GM19099 (cell line): ENCODE results near the gene DRD1.

Source experiments
- POLR2A ChIP-seq: IDR thresholded peaks from 3 replicates; pipeline ENCODE4 v1.6.1; 2011; ENCODE audit warnings: low read depth; ENCODE audit not compliant: insufficient read length; ENCODE audit errors: extremely low read depth

Gene DRD1

GRCh38 chr5:175475248-175475647 lies 31.3 kb upstream of the DRD1 start:
- no peak for TF ChIP-seq POLR2A

GRCh38 chr5:175472378-175472777 lies 28.4 kb upstream of the DRD1 start:
- no peak for TF ChIP-seq POLR2A

DNA sequence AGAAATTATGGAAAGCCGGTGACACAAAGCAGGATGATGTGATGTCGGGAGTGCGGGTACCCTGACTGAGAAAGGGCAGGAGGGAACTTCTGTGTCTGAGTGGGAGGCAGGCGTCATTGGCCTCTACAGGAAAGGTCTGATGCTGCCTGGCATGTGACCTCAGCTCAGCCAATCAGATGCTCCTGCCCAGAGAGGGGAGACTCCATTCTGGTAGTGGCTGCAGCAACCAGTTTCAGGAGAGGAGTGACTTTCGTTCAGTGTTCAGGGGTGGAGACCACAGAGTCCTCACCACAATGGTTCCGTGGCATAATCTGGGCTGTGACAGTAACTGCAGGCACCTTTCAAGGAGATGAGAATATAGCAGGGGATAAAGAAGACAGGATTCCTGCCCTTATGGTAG lies 27.6 kb upstream of the DRD1 start:
- no peak for TF ChIP-seq POLR2A

DNA sequence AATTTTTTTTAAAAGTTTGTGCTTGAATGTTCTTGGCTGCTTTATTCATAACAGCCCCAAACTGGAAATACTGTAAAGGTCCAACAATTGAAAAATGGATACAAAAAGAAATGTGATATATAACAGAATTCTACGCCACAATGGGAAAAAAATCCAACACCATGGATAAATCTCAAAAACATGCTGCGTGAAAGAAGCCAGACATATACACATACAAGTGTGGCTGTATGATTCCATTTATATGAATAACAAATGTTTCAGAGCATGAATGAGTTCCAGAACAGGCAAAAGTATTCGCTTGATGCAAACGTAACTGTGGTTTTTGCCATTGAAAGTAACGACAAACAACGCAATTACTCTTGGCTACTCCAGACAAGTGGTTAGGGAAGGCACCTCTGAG lies 27.2 kb upstream of the DRD1 start:
- TF ChIP-seq POLR2A: no peak

DNA sequence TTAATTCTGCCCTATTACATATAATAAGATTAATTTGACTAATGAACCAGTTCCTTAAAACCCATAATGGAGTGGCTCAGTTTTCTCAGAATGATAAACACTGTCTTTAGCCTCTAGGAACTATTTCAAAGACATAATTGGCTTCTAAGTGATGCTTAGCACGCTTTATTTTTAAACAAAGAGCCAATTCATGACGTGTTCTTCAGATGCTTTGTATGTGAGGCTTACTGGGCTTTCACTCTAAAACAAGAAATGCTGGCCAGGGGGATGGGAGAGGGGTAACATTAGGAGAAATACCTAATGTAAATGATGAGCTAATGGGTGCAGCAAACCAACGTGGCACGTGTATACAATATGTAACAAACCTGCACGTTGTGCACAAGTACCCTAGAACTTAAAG lies 26.8 kb upstream of the DRD1 start:
- TF ChIP-seq POLR2A: no peak

- no peak for TF ChIP-seq POLR2A
Observed at GRCh38 chr5:175469916-175470315, 25.9 kb upstream of the DRD1 start.

DNA sequence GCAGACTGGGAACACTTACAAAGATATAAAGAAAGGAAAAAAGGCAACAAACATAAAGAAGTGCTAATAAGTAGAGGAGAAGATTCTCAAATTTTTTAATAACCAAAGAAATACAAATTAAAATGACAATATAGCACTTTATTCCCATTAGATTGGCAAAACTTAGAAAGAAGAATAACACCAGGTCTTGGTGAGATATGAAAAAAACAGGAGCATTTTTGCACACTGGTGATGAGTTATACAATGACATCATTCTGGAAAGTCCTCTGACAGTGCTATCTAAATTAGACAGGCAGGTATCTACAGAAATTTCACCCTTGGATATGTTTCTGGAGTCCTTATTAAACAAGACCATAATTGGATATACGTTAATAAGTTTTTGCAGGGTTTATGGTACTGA lies 24.9 kb upstream of the DRD1 start:
- TF ChIP-seq POLR2A: no peak

- TF ChIP-seq POLR2A: no peak
Observed at GRCh38 chr5:175467983-175468690, 24.2 kb upstream of the DRD1 start.

- no peak for TF ChIP-seq POLR2A
Observed at GRCh38 chr5:175466700-175467318, 22.8 kb upstream of the DRD1 start.

DNA sequence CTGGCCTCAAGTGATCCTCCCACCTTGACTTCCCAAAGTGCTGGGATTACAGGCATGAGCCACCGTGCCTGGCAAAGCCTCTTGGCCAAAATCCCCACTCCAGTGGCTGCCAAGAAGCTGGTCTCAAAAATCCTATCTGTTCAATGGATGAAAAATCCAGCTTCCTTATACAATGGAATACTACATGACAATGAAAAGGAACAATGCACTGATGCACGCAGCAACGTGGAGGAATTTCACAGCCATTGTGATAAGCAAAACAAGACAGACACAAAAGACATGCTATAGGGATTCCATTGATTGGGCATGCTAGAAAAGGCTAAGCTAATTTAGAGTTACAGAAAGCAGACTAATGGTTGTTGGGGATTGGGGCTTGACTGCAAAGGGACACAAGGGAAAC lies 21.3 kb upstream of the DRD1 start:
- no peak for TF ChIP-seq POLR2A

GRCh38 chr5:175464942-175465233 lies 20.9 kb upstream of the DRD1 start:
- no peak for TF ChIP-seq POLR2A

DNA sequence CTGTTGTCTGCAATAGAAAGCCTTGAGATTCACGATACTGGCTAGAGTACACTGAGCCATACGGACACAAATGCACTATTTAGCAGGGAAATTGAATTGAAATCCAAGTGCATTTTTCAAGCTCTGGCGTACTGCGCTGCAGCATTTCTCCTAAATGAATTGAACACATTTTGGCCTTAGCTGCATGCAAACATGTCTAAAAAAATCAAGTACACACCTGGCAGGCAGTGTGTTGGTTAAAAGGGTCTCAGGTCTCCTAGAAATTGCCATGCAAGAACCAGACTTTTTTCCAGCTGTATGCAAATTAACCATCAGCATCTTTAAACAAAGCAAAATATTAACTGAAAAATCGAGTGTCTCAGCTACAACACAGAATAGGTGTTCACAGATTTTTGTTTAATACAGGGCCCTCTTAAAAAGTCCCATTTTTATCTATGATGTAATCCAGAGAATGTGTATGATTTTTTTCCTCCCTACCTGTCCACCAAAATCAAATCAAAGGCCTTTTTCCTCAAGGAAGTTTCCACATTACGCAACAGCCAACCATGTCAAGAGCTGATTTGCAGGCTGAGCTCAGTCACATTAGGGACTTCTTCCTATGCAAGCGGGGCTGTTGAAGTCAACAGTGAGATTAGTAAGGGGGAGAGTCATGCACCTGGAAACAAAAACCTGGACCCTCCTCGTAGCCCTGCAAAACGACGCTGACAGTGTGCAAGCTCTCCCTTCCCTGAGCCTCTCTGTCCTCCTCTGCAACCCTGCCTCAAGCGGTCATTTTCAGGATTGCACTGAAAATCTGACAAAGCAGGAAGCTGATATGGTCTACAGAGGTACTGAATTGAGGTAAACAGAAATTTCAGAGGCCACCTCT lies 20.3 kb upstream of the DRD1 start:
- TF ChIP-seq POLR2A: no peak

GRCh38 chr5:175463641-175464040 lies 19.7 kb upstream of the DRD1 start:
- TF ChIP-seq POLR2A: no peak

- no peak for TF ChIP-seq POLR2A
Observed at GRCh38 chr5:175461370-175461769, 17.4 kb upstream of the DRD1 start.

- TF ChIP-seq POLR2A: no peak
Observed at GRCh38 chr5:175460552-175460951, 16.6 kb upstream of the DRD1 start.

- TF ChIP-seq POLR2A: no peak
Observed at GRCh38 chr5:175460126-175460525, 16.1 kb upstream of the DRD1 start.
